ENCODE results near the gene SHC1.

SHC1 gene

GRCh38 chr1:154967331-154967950 is 3.1 kb downstream of the SHC1 start:
- no peak overlapping the region for H3K9ac ChIP-seq
- H3K27ac ChIP-seq, result no peak overlapping the region; the same call in 1 of the 2 replicates
- no peaks in the 10 kb centered on the region for H4K20me1 ChIP-seq (ENCODE audit: insufficient read depth)
- no peak for TF ChIP-seq CTCF (conservative IDR thresholded peaks at IDR 0.05; ENCODE audit: low read depth, low read length)
- H2AFZ ChIP-seq (ENCODE audit: low read depth), result no peak overlapping the region
- H3K4me1 ChIP-seq (ENCODE audit: low read depth, poor library complexity, severe bottlenecking), result peaks cover 62% of the 10 kb centered on the region
- no peaks in the 10 kb centered on the region for H3K27me3 ChIP-seq (ENCODE audit: insufficient read depth, low read depth)
- no peak overlapping the region for H3K4me2 ChIP-seq
- peaks cover 53% of the 10 kb centered on the region for H3K79me2 ChIP-seq (ENCODE audit: insufficient read depth, low read depth)
- H3K4me3 ChIP-seq (IDR thresholded peaks at IDR 0.05; ENCODE audit: insufficient read depth, low read depth, low read length), result no peak overlapping the region
- peaks cover 7% of the 10 kb centered on the region; the same call in 1 of the 2 replicates for H3K36me3 ChIP-seq (ENCODE audit: insufficient read depth)

GRCh38 chr1:154966111-154966510 is 4.4 kb downstream of the SHC1 start:
- Histone ChIP-seq H3K79me2 (ENCODE audit: insufficient read depth, low read depth) (peaks cover 44% of the 10 kb centered on the region), H3K4me3 (IDR thresholded peaks at IDR 0.05; ENCODE audit: insufficient read depth, low read depth, low read length) (no peak overlapping the region), H3K27me3 (ENCODE audit: insufficient read depth, low read depth) (no peaks in the 10 kb centered on the region), H3K9ac (no peak overlapping the region), H3K4me1 (ENCODE audit: low read depth, poor library complexity, severe bottlenecking) (peaks cover 50% of the 10 kb centered on the region), H4K20me1 (ENCODE audit: insufficient read depth) (no peaks in the 10 kb centered on the region), H3K36me3 (ENCODE audit: insufficient read depth) (peaks cover 7% of the 10 kb centered on the region; the same call in 1 of the 2 replicates), H2AFZ (ENCODE audit: low read depth) (no peak overlapping the region), H3K27ac (no peak overlapping the region), H3K4me2 (no peak overlapping the region)
- no peak for TF ChIP-seq CTCF (conservative IDR thresholded peaks at IDR 0.05; ENCODE audit: low read depth, low read length)

DNA sequence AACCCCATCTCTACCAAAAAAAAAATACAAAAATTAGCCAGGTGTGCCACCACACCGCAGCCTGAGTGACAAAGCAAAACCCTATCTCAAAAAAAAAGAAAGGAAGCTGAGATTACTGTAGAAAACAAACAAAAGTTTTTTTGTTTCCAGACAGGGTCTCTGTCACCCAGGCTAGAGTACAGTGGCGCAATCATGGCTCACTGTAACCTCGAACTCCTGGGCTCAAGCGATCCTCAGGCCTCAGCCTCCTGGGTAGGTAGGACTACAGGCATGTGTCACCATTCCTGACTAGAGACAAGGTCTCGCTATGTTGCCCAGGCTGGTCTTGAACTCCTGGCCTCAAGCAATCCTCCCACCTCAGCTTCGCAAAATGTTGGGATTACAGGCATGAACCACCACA is 6.2 kb downstream of the SHC1 start:
- Histone ChIP-seq H3K27ac (peak overlapping the region; percentile 6; the same call in 1 of the 2 replicates), H3K9ac (no peak overlapping the region), H4K20me1 (ENCODE audit: insufficient read depth) (no peaks in the 10 kb centered on the region), H3K4me1 (ENCODE audit: low read depth, poor library complexity, severe bottlenecking) (peaks cover 45% of the 10 kb centered on the region), H3K4me2 (no peak overlapping the region), H3K36me3 (ENCODE audit: insufficient read depth) (peaks cover 7% of the 10 kb centered on the region; the same call in 1 of the 2 replicates), H3K4me3 (IDR thresholded peaks at IDR 0.05; ENCODE audit: insufficient read depth, low read depth, low read length) (peak overlapping the region; percentile 24), H3K79me2 (ENCODE audit: insufficient read depth, low read depth) (peaks cover 43% of the 10 kb centered on the region), H2AFZ (ENCODE audit: low read depth) (no peak overlapping the region), H3K27me3 (ENCODE audit: insufficient read depth, low read depth) (no peaks in the 10 kb centered on the region)
- no peak for TF ChIP-seq CTCF (conservative IDR thresholded peaks at IDR 0.05; ENCODE audit: low read depth, low read length)

- H3K36me3 ChIP-seq (ENCODE audit: insufficient read depth), result peaks cover 7% of the 10 kb centered on the region; the same call in 1 of the 2 replicates
- peak overlapping the region; percentile 93; the same call in 1 of the 2 replicates for H3K4me2 ChIP-seq
- peaks cover 38% of the 10 kb centered on the region for H3K4me1 ChIP-seq (ENCODE audit: low read depth, poor library complexity, severe bottlenecking)
- H4K20me1 ChIP-seq (ENCODE audit: insufficient read depth), result no peaks in the 10 kb centered on the region
- no peaks in the 10 kb centered on the region for H3K27me3 ChIP-seq (ENCODE audit: insufficient read depth, low read depth)
- H3K27ac ChIP-seq, result peak overlapping the region; percentile 2; the same call in 1 of the 2 replicates
- no peak overlapping the region for H3K9ac ChIP-seq
- no peak overlapping the region for H2AFZ ChIP-seq (ENCODE audit: low read depth)
- no peak overlapping the region for H3K4me3 ChIP-seq (IDR thresholded peaks at IDR 0.05; ENCODE audit: insufficient read depth, low read depth, low read length)
- peaks cover 40% of the 10 kb centered on the region for H3K79me2 ChIP-seq (ENCODE audit: insufficient read depth, low read depth)
- TF ChIP-seq CTCF (conservative IDR thresholded peaks at IDR 0.05; ENCODE audit: low read depth, low read length), result no peak
Measured at GRCh38 chr1:154963643-154964042, 6.9 kb downstream of the SHC1 start.
